Suprapubic skin (tissue), 4 donors: ENCODE data around the gene LRPPRC. TPM values are rescaled to one million over a fixed set of nuclear protein-coding genes. Genes with fewer than 3 reads are reported as not detected.

Experiments used
- DNase-seq, 2 donors: peaks; one replicate each; pipeline ENCODE4 v3.0.0-alpha.2; 2019; ENCODE audit warnings: low spot score in 2 of 2
- H3K27ac ChIP-seq: fragments of 200-600 bp; sonication (generic); one replicate; pipeline ENCODE4 v1.5.1; 2019
- H3K27me3 ChIP-seq: fragments of 200-600 bp; sonication (generic); one replicate; pipeline ENCODE4 v1.5.1; 2019
- H3K36me3 ChIP-seq: fragments of 200-600 bp; sonication (generic); one replicate; pipeline ENCODE4 v1.5.1; 2019
- H3K4me1 ChIP-seq: fragments of 200-600 bp; sonication (generic); one replicate; pipeline ENCODE4 v1.5.1; 2019
- H3K4me3 ChIP-seq: fragments of 200-600 bp; sonication (generic); one replicate; pipeline ENCODE4 v1.5.1; 2019; ENCODE audit warnings: mild to moderate bottlenecking
- H3K9me3 ChIP-seq: fragments of 200-600 bp; sonication (generic); one replicate; pipeline ENCODE4 v1.5.1; 2019
- CTCF ChIP-seq, 2 donors: fragments of 200-600 bp in 1 of 2; fragments of 450-650 bp in 1 of 2; sonication (generic) in 1 of 2; IDR thresholded peaks; one replicate each; pipeline ENCODE4 v1.5.1; 2016 to 2019; ENCODE audit warnings: antibody characterized with exemption in 2 of 2, mild to moderate bottlenecking in 1 of 2, moderate library complexity in 1 of 2
- EP300 ChIP-seq: sonication (generic); formaldehyde crosslinking; IDR thresholded peaks from one replicate; pipeline ENCODE4 v1.6.1; 2017; ENCODE audit warnings: antibody characterized with exemption
- POLR2A ChIP-seq, 2 donors: fragments of 450-650 bp; IDR thresholded peaks; one replicate each; pipeline ENCODE4 v1.6.1; 2017; ENCODE audit warnings: antibody characterized with exemption in 2 of 2, mild to moderate bottlenecking in 2 of 2, moderate library complexity in 2 of 2
- POLR2AphosphoS5 ChIP-seq, 3 donors: sonication (generic); formaldehyde crosslinking; IDR thresholded peaks; one replicate each; pipeline ENCODE4 v1.6.1; 2017; ENCODE audit warnings: antibody characterized with exemption in 3 of 3
- WGBS: methylation state at CpG from one replicate; pipeline ENCODE4 v1.1.5; 2018; 5-methylcytosine and 5-hydroxymethylcytosine counted together
- total RNA-seq, 4 donors: library from RNA; depleted of rRNA; stranded (reverse); fragments of >200 nt; gene quantifications; one replicate each; pipeline ENCODE4 v1.1.0, GENCODE V29; 2016

LRPPRC gene
- total RNA-seq, 4 donors from 2014 or later = 45.1 to 74.7 (median 46.6) TPM

GRCh38 chr2:43993437-43993836 is 2.4 kb downstream of the LRPPRC start:
- H3K9me3 ChIP-seq = no peaks in the 10 kb centered on the region
- no peaks in the 10 kb centered on the region for H3K27me3 ChIP-seq
- H3K4me3 ChIP-seq = no peak overlapping the region
- H3K27ac ChIP-seq = no peak overlapping the region
- WGBS = 72% methylated on average over 5 of the region's 5 CpGs
- no peak for DNase-seq
- TF ChIP-seq EP300 = no peak
- no peak for TF ChIP-seq POLR2A (IDR thresholded peaks at IDR 0.05)
- no peak for TF ChIP-seq POLR2AphosphoS5 (IDR thresholded peaks at IDR 0.05)
- TF ChIP-seq CTCF (IDR thresholded peaks at IDR 0.05) = no peak
- H3K4me1 ChIP-seq = peaks cover 34% of the 10 kb centered on the region
- no peaks in the 10 kb centered on the region for H3K36me3 ChIP-seq

- H3K36me3 ChIP-seq = no peaks in the 10 kb centered on the region
- H3K4me3 ChIP-seq = no peak overlapping the region
- H3K4me1 ChIP-seq = peaks cover 23% of the 10 kb centered on the region
- DNase-seq = no peak
- no peaks in the 10 kb centered on the region for H3K27me3 ChIP-seq
- H3K9me3 ChIP-seq = no peaks in the 10 kb centered on the region
- TF ChIP-seq POLR2AphosphoS5 (IDR thresholded peaks at IDR 0.05) (no peak), CTCF (IDR thresholded peaks at IDR 0.05) (no peak), POLR2A (IDR thresholded peaks at IDR 0.05) (no peak), EP300 (no peak)
- 55% methylated on average over 4 of the region's 4 CpGs for WGBS
- H3K27ac ChIP-seq = no peak overlapping the region
These were observed 6.2 kb downstream of the LRPPRC start for GRCh38 chr2:43989545-43989944.

- no peak overlapping the region for H3K4me3 ChIP-seq
- peaks cover 4% of the 10 kb centered on the region for H3K36me3 ChIP-seq
- no peak for TF ChIP-seq EP300
- no peak for TF ChIP-seq CTCF (IDR thresholded peaks at IDR 0.05)
- TF ChIP-seq POLR2A (IDR thresholded peaks at IDR 0.05) = no peak
- no peak for TF ChIP-seq POLR2AphosphoS5 (IDR thresholded peaks at IDR 0.05)
- H3K4me1 ChIP-seq = no peaks in the 10 kb centered on the region
- no peaks in the 10 kb centered on the region for H3K9me3 ChIP-seq
- DNase-seq = no peak
- WGBS = 96% methylated on average over 6 of the region's 6 CpGs
- H3K27me3 ChIP-seq = no peaks in the 10 kb centered on the region
- no peak overlapping the region for H3K27ac ChIP-seq
These were observed 9.2 kb downstream of the LRPPRC start for GRCh38 chr2:43986600-43986999.

DNA sequence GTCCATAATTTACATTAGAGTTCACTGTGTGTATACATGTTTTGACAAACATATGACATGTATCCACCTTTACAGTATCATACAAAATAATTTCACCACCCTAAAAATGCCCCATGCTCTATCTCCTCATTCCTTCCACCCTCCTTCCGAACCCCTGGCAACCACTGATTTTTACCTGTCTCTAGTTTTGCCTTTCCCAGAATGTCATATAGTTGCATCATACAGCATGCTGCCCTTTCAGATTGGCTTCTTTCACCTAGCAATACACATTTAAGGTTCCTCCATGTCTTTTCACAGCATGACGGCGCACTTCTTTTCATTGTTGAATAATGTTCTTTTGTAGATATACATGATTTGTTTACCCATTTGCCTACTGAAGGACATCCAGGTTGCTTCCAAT is 10.4 kb downstream of the LRPPRC start:
- no peaks in the 10 kb centered on the region for H3K27me3 ChIP-seq
- H3K9me3 ChIP-seq = no peaks in the 10 kb centered on the region
- DNase-seq = no peak
- WGBS = 94% methylated on average over 3 of the region's 3 CpGs
- TF ChIP-seq CTCF (IDR thresholded peaks at IDR 0.05) = no peak
- H3K4me1 ChIP-seq = no peaks in the 10 kb centered on the region
- no peak overlapping the region for H3K27ac ChIP-seq
- H3K4me3 ChIP-seq = no peak overlapping the region
- H3K36me3 ChIP-seq = peaks cover 17% of the 10 kb centered on the region

DNA sequence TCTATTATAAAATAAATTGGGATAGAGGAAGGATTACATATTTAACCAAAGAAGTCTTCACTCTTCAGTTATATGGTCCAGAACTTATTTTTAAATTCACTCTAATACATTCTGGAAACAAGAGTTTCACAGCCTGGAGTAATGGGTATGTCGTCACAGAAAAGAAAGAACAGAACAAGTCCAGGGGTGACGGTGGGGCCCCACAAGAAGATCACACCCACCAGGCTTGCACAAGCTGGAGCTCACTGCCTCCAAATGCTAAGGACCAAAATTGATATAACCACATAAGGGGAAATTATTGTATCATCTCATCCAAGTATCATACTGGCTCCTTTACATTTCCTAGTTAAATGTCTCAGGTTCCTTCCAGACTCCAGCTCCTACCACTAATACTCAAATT is 11.3 kb downstream of the LRPPRC start:
- no peak for TF ChIP-seq EP300
- TF ChIP-seq POLR2AphosphoS5 (IDR thresholded peaks at IDR 0.05) = no peak
- no peak for TF ChIP-seq POLR2A (IDR thresholded peaks at IDR 0.05)
- no peak for TF ChIP-seq CTCF (IDR thresholded peaks at IDR 0.05)
- no peak for DNase-seq
- 87% methylated on average over 2 of the region's 2 CpGs for WGBS
- Histone ChIP-seq H3K4me1 (no peaks in the 10 kb centered on the region), H3K27me3 (no peaks in the 10 kb centered on the region), H3K36me3 (peaks cover 25% of the 10 kb centered on the region), H3K27ac (no peak overlapping the region), H3K4me3 (no peak overlapping the region), H3K9me3 (no peaks in the 10 kb centered on the region)
